ENCODE results near the gene ZDHHC1.

DNA sequence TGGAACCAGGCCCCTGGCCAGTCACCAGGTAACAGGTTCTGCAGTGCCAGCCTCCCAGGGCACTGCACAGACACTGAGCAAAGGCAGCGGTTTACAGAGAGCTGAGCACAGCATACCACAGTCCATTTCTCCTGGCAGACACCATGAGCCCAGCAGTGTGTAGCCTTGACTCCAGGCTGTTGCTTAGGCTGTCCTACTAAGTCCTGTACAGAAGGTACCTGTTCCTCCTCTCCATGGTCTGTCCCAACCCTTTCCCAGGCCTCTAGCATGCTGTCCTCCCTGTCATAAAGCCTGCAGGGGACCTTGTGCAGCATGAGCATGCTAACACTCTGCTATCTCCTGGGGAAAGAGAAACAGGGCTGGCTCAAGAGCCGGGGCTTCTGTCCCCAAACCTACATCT lies 44.7 kb upstream of the ZDHHC1 start:
- TF ChIP-seq, protein P1, sequence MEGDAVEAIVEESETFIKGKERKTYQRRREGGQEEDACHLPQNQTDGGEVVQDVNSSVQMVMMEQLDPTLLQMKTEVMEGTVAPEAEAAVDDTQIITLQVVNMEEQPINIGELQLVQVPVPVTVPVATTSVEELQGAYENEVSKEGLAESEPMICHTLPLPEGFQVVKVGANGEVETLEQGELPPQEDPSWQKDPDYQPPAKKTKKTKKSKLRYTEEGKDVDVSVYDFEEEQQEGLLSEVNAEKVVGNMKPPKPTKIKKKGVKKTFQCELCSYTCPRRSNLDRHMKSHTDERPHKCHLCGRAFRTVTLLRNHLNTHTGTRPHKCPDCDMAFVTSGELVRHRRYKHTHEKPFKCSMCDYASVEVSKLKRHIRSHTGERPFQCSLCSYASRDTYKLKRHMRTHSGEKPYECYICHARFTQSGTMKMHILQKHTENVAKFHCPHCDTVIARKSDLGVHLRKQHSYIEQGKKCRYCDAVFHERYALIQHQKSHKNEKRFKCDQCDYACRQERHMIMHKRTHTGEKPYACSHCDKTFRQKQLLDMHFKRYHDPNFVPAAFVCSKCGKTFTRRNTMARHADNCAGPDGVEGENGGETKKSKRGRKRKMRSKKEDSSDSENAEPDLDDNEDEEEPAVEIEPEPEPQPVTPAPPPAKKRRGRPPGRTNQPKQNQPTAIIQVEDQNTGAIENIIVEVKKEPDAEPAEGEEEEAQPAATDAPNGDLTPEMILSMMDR (IDR thresholded peaks at IDR 0.05; ENCODE audit: insufficient read depth, low read length) = no peak
- no peak for TF ChIP-seq POLR2AphosphoS5 (IDR thresholded peaks at IDR 0.05; ENCODE audit: low read depth)
